IMR-90 (cell line): ENCODE data around the gene COL20A1. TPM values are rescaled to one million over a fixed set of nuclear protein-coding genes. Genes with fewer than 3 reads are reported as not detected.

Source experiments
- CTCF ChIP-seq: conservative IDR thresholded peaks from 2 replicates; pipeline ENCODE4 v1.5.1; 2012; ENCODE audit warnings: mild to moderate bottlenecking, low read depth, low read length, improper control_type of control experiment
- RFX5 ChIP-seq: IDR thresholded peaks from 2 replicates; pipeline ENCODE4 v1.8.0; 2012; ENCODE audit warnings: low read depth, mild to moderate bottlenecking, low read length, moderate library complexity
- polyA plus RNA-seq, 3 experiments: library from polyadenylated mRNA; depleted of rRNA; stranded (reverse); fragments of >200 nt; gene quantifications; 2 replicates each; pipeline ENCODE4 v1.2.3, GENCODE V29; 2012; ENCODE audit warnings: low replicate concordance in 1 of 3
- total RNA-seq: library from RNA; depleted of rRNA; stranded (reverse); fragments of >200 nt; gene quantifications from 2 replicates; pipeline ENCODE4 v1.2.3, GENCODE V29; 2012

Gene COL20A1
- total and polyA plus RNA-seq, 2 of the 4 experiments (the other 2 are of a cell fraction): not detected

- TF ChIP-seq CTCF: no peak
- TF ChIP-seq RFX5: no peak
Observed at GRCh38 chr20:63272105-63273058, 20.6 kb upstream of the COL20A1 start, which contains the start of gene ARFGAP1 (continued).
